Cardiac fibroblast (primary cell): ENCODE results near the gene THADA.

ENCODE experiments used
- DNase-seq, 2 donors: peaks; one replicate each; pipeline versions ENCODE4 v3.0.0 to v3.0.0-alpha.2; 2010; ENCODE audit warnings: low read depth in 2 of 2
- H3K4me3 ChIP-seq, 2 donors: replicated peaks in 1 of 2; 1 replicate in 1 of 2; 2 replicates in 1 of 2; pipeline ENCODE4 v1.5.1; 2011; ENCODE audit warnings: low read depth in 2 of 2, low read length in 2 of 2, mild to moderate bottlenecking in 2 of 2, moderate library complexity in 1 of 2
- TF ChIP-seq, protein P1 (sequence below): IDR thresholded peaks from one replicate; pipeline ENCODE4 v1.5.1; 2011; ENCODE audit warnings: low read depth, mild to moderate bottlenecking, low read length, inconsistent platforms

The THADA gene

DNA sequence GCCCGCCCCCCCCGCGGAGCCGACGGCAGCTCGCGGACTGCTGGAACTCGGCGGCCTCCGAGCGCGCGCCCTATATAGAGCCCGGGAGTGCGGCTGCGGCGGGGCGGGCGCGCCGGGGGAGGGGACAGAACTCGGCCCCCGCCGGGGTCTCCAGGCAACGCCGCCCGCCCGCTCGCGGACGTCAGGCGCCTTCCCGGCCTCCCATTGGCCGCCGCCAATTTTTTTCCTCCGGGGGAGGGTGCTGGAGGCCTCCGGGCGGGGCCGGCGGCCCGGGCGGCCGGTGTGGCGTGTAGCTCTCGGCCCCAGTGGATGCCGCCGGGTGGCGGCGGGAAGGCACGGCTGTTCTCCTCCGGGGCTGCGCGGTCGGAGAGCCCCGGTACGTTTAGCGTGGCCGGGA is 369.3 kb downstream of the THADA start, which contains the start of gene ZFP36L2:
ZFP36L2 (minus strand) TSS at position 49 of the 397 bp plus-strand sequence. CDS start 291 bp downstream, outside the sequence.
- peak within 1 kb of the TSS; percentile 84 to 87 for H3K4me3 ChIP-seq
- TF ChIP-seq, protein P1, sequence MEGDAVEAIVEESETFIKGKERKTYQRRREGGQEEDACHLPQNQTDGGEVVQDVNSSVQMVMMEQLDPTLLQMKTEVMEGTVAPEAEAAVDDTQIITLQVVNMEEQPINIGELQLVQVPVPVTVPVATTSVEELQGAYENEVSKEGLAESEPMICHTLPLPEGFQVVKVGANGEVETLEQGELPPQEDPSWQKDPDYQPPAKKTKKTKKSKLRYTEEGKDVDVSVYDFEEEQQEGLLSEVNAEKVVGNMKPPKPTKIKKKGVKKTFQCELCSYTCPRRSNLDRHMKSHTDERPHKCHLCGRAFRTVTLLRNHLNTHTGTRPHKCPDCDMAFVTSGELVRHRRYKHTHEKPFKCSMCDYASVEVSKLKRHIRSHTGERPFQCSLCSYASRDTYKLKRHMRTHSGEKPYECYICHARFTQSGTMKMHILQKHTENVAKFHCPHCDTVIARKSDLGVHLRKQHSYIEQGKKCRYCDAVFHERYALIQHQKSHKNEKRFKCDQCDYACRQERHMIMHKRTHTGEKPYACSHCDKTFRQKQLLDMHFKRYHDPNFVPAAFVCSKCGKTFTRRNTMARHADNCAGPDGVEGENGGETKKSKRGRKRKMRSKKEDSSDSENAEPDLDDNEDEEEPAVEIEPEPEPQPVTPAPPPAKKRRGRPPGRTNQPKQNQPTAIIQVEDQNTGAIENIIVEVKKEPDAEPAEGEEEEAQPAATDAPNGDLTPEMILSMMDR = no peak
- DNase-seq = peak; percentile 96 to 99

DNA sequence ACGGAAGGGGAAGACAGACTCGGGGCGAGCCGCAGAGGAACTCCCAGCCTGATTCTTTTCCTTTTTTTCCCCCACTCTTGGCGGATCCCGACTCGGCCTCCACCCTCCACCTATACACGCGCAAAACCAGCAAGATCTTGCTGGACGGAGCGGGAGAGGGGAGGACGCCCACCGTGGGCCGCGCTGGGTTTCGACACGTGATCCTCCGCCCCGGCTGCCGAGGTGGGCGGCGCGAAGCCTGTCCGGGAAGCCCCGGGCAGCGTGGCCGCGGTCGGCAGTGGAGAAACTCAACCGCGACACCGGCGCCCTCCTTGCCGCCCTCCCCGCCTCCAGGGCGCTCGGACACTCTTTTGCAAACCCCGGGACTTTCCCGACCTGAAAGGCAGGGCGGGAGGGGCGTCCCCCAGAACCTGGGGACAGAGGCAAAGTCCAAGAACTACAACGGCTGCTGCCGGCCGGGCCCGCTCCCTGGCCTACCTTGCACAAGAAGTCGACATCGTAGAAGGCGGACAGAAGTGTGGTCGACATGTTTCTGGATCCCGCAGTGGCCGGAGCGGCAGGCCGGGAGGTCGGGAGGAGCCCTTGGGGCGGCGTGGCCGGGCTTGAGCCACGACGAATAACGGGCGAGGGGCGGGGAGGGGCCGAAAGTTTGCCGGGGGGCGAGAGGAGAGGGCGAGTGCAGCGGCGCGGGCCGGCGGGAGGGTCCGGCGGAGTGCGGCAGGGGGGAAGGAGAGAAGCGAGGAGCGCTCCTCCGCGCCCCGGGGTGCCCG is 369.9 kb downstream of the THADA start:
- DNase-seq = peak; percentile 74 to 83
- TF ChIP-seq, protein P1 = no peak
- H3K4me3 ChIP-seq = peak overlapping the region; percentile 84 to 87

DNA sequence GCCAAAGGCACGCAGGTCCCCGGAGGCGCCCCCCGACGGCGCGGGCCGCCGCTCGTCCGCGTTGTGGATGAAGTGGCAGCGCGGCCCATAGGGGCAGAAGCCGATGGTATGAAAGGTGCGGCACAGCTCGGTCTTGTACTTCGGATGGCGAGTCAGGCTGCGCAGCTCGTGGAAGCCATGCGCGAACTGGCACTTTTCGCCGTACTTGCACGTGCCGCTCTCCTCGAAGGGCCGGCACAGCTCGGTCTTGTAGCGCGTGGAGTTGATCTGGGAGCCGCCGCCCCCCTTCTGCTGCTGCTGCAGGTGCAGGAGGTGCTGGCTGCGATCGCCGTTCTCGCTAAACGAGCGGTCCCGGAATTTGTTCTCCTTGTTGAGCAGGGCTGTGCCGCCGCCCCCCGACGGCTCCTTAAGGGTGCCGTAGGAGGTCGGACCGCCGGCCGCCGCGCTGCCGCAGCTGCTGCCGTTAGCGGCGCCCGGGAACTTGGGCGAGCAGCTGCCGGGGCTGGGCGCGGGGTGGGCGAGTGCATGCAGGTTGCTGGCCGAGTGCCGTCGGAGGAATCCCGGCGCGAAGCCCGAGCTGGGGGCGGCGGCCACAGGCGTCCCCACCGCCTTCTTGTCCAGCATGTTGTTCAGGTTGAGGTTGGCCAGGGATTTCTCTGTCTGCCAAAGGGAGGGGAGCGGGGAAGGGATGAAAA is 370.6 kb downstream of the THADA start:
- peak; percentile 75 to 87 for DNase-seq
- TF ChIP-seq, protein P1 = no peak
- H3K4me3 ChIP-seq = peak overlapping the region; percentile 84 to 87

DNA sequence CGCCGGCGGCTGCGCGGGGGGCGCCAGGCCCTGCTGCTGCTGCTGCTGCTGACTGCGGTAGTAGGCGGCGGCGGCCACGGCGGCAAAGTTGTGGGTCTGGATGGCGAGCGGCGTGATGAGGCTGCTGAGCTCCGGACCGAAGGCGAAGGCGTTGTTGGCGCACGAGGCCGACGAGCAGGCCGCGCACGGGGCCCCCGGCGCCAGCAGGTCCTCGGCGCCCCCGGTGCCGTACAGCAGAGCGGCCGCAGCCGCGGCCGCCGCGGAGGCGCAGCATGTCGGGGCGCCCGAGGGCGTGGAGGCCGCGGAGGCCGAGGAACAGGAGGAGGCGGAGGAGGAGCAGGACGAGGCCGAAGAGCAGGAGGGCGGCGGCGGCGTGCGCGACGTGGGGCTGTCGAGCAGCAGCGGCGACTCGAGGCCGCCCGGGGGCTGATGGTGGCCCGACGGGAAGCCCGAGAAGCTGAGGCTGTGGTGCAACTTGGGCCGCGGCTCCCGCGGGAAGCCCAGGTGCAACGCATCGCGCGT is 371.2 kb downstream of the THADA start:
- TF ChIP-seq, protein P1 = no peak
- peak overlapping the region; percentile 84 to 87 for H3K4me3 ChIP-seq
- DNase-seq = peak; percentile 42 to 72

DNA sequence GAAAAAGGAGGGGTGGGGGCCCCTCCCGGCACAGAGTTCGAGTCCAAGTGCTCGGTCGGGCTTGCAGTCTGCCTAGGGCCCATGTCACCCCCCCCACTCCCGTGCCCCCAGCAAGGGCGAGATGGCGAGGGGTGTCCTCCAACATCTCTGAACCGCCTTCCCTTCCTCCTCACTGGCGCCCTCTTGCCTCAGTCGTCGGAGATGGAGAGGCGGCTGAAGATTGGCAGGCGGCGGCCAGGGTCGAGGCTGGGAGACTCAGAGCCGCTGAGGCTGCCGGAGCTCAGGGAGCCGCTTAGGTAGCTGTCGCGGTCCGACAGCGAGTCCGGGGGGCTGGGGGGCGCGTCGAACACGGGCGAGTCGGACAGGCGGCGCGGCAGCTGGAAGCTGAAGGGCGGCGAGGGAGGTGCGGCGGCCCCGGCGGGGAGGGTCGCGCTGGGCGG is 371.7 kb downstream of the THADA start:
- DNase-seq = peak; percentile 72 to 89
- TF ChIP-seq, protein P1 = peak; percentile 36
- peak overlapping the region; percentile 84 to 87 for H3K4me3 ChIP-seq

DNA sequence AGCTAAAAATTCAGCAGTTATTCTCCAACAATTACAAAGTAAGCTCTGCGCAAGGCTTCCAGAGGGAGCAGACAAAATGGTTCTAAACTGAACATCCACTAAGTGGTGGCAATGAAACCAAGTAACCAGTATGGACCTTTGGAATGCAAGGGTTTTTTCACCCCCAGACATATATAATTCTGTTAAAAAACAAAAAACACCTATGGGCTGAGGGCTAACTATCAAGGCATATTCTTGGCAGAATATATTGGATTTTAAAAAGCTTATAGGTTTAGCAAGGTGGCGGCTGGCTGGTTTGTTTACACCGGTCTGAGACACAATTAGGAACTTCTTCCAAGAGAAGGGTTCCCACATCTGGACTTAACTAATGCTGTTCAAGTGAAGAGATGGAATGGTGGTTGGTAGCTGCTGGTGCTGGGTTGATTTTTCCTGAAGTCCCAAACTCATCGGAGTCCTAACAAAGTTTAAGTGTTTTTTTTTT is 372.3 kb downstream of the THADA start:
- TF ChIP-seq, protein P1 = no peak
- peak overlapping the region; percentile 84 to 87 for H3K4me3 ChIP-seq
- DNase-seq = peak; percentile 54 to 58
